ENCODE measurements around the gene HSD17B3.
"Not testable (repeated sequence)": the region's sequence is repeated elsewhere in the genome, so short reads cannot be mapped to it uniquely, and the experiment has no call there.

Gene HSD17B3

GRCh38 chr9:96302021-96302420 is at the start of gene HSD17B3:
HSD17B3 (minus strand) TSS chr9:96302176; CDS start chr9:96302104, 72 bp downstream.
- DNase-seq (ENCODE audit: low spot score): no peak

- DNase-seq (ENCODE audit: low spot score): no peak
Observed at GRCh38 chr9:96350866-96351265, 48.9 kb upstream of the HSD17B3 start.

DNA sequence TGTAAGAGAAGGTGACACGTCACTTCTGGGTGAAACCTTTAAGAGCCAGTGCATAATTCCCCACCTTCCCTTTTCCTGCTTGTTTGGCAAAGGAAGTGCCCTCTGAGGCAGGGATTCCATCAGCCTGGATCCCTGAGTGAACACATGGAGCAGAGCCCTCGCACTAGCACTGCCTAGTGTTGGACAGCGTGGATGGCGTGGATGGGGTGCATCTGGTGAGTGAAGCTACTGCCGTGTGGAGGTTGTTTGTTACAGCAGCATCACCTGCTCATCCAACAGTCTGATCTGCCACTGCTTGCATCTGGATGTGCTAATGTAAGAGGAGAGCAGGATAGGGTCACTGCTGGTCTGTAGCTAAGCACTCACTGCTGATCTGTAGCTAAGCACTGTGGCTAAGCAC is 46.3 kb upstream of the HSD17B3 start:
- DNase-seq (ENCODE audit: low spot score): no peak

- no peak for DNase-seq (ENCODE audit: low spot score)
Observed at GRCh38 chr9:96345551-96345950, 43.6 kb upstream of the HSD17B3 start.

DNA sequence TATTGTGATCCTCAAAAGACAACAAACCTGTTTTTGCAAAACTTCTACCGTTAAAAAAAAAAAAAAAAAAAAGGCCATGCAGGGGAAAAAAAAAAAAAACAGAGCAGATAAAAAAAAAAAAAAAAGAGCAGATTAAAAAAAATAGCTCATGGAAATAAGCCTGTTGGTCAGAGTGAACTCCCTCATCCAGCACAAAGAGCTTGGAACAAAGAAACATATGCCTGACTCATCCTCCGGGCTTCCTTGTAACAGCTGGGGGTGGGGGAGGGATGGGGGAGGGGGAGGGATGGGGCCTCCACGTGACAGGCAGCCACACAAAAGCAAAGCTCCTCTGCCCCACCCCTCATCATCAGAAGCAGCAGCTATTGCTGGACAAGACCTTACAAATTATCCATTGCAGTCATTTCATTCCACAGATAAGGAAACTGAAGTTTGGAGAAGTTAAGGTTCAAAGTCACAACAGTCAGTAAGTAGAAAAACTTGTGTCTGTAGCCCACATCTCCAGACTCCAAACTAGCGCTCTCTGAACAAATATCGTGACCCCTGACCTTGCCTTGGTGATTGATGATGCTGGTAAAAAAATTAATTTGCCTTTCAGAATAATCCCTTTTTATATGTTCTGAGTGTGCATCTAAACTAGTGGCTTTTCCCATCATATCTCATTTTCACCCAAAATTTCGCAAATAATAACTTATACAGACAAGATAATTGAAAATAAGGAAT is 42.6 kb upstream of the HSD17B3 start:
- DNase-seq (ENCODE audit: low spot score): peak; percentile 63

DNA sequence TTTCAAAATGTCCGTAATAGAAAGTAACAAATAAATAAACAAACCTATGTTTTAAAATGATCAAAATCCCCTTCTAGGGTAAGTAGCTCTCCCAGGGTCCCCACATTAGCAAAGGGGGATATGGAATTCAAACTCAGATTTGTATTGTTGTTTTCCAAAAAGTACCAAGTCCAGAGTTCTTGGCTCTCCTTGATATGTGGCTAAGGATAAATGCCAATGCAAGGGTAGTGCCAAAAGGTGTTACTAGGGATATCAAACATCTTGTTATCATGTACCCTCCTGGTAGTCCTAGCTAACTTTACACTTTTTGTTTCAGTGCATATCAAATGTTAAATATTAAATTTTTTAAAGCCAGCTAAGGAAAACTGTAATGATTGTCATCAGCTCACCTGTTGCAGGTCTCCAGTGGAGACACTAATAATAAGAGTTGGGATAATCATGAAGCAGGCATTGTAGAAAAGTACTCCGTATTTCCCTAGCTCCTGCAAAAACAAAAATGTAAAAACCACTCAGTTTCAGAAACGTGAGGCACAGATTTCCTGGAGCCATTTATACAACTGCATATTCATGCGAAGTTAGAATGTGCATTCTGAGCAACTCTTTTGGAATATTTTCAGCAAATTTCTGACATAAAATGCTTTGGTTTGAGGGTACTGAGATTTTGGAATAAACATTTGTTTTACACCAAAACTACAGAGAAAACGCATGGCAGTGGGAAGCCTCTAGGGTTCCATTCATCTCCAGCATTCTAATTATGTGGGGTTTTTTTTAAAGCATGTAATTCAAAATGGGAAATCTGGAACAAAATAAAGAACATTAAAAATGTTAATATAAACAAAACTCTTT is 41.8 kb upstream of the HSD17B3 start:
- no peak for DNase-seq (ENCODE audit: low spot score)

GRCh38 chr9:96342571-96343245 is 40.7 kb upstream of the HSD17B3 start:
- no peak for DNase-seq (ENCODE audit: low spot score)

- DNase-seq (ENCODE audit: low spot score): no peak
Observed at GRCh38 chr9:96340707-96341106, 38.7 kb upstream of the HSD17B3 start.

DNA sequence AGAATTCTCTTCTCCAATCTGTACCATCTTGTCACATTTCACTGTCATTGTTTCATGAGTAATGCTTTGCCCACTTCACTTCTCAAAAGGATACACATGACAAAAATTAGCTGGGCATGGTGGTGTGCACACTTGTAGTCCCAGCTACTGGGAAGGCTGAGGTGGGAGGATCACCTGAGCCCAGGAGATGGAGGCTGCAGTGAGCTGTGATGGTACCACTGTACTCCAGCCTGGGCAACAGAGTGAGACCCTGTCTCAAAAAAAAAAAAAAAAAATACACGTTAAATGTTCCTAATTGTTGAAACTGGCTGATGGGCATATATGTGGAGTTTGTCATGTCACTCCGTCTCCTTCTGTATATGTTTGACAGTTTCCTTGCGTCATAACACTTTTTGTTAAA is 36.3 kb upstream of the HSD17B3 start:
- no peak for DNase-seq (ENCODE audit: low spot score)

- no peak for DNase-seq (ENCODE audit: low spot score)
Observed at GRCh38 chr9:96333958-96334357, 32.0 kb upstream of the HSD17B3 start.

DNA sequence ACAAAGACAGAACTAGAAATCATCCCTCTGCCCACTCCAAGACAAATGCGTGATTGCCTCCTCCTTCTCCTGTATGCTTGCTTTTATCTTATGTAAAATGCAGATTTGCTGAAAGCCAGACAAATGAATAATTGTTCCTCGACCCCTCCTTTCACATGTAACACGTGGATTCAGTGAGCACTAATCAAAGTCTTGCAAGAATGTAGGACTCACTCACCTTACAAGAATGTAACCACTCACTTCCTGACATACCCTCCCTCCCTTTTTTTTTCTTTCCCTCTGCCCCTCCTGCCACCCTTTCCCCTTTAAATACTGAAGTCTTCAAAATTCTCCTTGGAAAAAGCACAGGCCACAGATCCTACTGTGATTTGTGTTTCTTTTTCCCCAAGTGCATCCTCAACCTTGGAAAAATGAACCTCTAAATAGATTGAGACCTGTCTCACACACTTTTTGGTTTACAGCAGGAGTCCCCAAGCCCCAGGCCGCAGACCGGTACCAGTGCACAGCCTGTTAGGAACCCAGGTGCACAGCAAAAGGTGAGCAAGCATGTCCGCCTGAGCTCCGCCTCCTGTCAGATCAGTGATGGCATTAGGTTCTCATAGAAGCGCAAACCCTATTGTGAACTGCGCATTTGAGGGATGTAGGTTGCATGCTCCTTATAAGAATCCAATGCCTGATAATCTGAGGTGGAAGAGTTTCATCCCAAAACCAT is 29.4 kb upstream of the HSD17B3 start:
- DNase-seq (ENCODE audit: low spot score): no peak

DNA sequence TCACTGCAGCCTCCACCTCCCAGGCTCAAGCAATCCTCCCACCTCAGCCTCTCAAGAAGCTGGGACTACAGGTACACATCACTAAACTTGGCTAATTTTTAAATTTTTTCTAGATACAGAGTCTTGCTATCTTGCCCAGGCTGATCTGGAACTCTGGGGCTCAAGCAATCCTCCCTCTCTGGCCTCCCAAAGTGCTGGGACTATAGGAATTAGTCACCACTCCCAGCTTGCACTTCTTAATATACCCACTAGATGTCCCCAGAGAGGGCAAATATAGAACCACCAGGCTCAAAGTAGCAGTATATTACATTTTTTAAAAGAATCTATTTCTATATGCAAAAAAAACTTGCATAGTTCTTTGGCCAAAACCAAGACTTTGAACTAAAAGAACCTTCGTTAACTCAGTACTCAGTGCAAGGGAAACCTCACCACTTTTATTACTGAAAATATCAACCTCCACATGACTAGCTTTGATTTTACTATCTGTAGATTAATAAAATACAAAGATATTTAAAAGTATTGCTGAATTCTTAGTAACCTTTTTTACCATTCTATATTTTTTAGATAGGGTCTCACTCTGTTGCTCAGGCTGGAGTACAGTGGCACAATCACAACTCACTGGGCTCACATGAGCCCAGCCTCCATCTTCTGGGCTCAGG is 25.8 kb upstream of the HSD17B3 start:
- DNase-seq (ENCODE audit: low spot score): peak; percentile 55

- no peak for DNase-seq (ENCODE audit: low spot score)
Observed at GRCh38 chr9:96323169-96323568, 21.2 kb upstream of the HSD17B3 start.

DNA sequence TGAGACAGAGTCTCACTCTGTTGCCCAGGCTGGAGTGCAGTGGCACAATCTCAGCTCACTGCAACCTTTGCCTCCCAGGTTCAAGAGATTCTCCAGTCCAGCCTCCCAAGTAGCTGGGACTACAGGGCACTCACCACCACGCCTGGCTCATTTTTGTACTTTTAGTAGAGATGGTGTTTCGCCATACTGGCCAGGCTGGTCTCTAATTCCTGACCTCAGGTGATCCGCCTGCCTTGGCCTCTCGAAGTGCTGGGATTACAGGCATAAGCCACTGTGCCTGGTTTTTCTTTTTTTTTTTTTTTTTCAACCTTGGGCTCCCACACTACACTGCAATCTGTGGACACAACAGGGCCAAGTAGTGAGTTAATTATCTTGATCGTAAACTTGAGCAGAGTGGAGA is 20.8 kb upstream of the HSD17B3 start:
- not testable (repeated sequence) for DNase-seq (ENCODE audit: low spot score)

GRCh38 chr9:96322210-96322609 is 20.2 kb upstream of the HSD17B3 start:
- DNase-seq (ENCODE audit: low spot score): not testable (repeated sequence)

DNA sequence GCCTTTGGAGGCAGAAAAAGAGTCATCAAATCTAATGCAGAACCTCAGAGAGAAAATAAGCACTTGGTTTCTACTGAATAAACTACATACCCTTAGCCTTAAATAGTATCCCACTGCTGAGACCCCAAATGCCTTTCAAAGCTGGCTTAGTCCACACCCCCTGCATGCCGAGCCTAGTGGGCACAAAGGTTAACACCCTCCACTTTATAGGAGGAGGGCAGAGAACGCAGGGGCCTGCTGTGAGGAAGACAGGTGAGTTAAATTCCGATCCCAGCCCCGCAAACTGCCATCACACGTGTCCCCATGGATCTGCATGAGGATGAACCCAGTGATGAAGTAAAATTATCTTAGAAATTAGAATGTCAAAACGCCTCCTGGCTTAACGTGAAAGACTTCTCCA is 19.5 kb upstream of the HSD17B3 start:
- DNase-seq (ENCODE audit: low spot score): no peak

- DNase-seq (ENCODE audit: low spot score): no peak
Observed at GRCh38 chr9:96320749-96321280, 18.8 kb upstream of the HSD17B3 start.

- no peak for DNase-seq (ENCODE audit: low spot score)
Observed at GRCh38 chr9:96318921-96319565, 17.1 kb upstream of the HSD17B3 start.

- peak; percentile 77 for DNase-seq (ENCODE audit: low spot score)
Observed at GRCh38 chr9:96317335-96317980, 15.5 kb upstream of the HSD17B3 start.

- DNase-seq (ENCODE audit: low spot score): no peak
Observed at GRCh38 chr9:96309850-96310249, 7.9 kb upstream of the HSD17B3 start.

Measured in D341Med (cell line).